GM13976 (cell line): ENCODE data around the gene HDGFL1.

Source experiments
- DNase-seq: peaks from one replicate; pipeline ENCODE4 v3.0.0; 2012; ENCODE audit warnings: low spot score
- CTCF ChIP-seq: IDR thresholded peaks from 2 replicates; pipeline ENCODE4 v1.5.1; 2012; ENCODE audit warnings: borderline replicate concordance, mild to moderate bottlenecking; ENCODE audit not compliant: insufficient read depth; ENCODE audit errors: extremely low read depth, missing control alignments, control extremely low read depth
- in situ Hi-C: fragments of 300-500 bp; cut with MboI; formaldehyde crosslinking; loops from one replicate; pipeline ENCODE4 v1.12.0; 2022; ENCODE audit warnings: low sequenced_read_pairs, mixed read lengths, inconsistent platforms; ENCODE audit not compliant: unreplicated experiment

Gene HDGFL1

GRCh38 chr6:22583230-22583629 lies 13.9 kb downstream of the HDGFL1 start:
- no peak for TF ChIP-seq CTCF
- in situ Hi-C loops = no loop called here
- DNase-seq = no peak

- TF ChIP-seq CTCF = no peak
- DNase-seq = no peak
- in situ Hi-C loops = no loop called here
These were observed 14.6 kb downstream of the HDGFL1 start for GRCh38 chr6:22583927-22584326.

- in situ Hi-C loops = no loop called here
- DNase-seq = no peak
- no peak for TF ChIP-seq CTCF
These were observed 19.8 kb downstream of the HDGFL1 start for GRCh38 chr6:22589118-22589517.

GRCh38 chr6:22590423-22590822 lies 21.1 kb downstream of the HDGFL1 start:
- in situ Hi-C loops = no loop called here
- DNase-seq = no peak
- no peak for TF ChIP-seq CTCF

DNA sequence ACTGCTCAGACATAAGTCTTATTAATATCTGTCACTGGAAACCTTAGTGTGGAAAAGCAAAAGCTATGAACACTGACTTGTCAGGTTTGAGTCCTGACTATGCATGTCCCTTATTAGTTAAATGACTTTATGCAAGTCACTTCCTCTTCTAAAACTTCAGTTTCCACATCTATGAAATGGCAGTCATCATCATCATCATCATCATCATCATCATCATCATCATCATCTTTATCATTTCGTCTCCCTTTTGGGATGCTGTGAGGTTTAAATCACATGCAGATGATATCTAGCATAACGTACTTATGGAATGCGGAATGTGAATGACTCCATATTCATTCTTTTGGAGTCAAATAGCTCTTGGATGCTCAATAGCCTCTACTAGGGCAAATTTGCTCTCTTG lies 24.5 kb downstream of the HDGFL1 start:
- no peak for TF ChIP-seq CTCF
- in situ Hi-C loops = no loop called here
- DNase-seq = no peak

DNA sequence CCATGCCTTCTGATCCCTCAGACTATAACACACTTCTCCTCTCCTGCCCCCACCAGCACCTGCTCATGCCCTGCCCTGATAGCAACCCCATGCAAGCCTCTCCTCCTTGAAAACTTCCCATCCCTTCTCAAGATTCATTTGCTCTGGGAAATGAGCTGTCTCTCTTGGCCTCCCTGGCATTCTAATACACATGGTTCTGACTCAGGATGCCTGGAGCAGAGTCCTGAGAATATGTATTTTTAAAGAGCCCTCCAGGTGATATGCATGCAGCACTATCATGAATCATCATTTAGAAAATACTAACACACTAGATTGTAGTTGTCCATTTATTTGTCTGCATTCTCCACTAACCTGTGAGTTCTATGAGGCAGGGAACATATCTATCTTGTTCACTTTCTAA lies 26.6 kb downstream of the HDGFL1 start:
- TF ChIP-seq CTCF = no peak
- in situ Hi-C loops = no loop called here
- DNase-seq = no peak

DNA sequence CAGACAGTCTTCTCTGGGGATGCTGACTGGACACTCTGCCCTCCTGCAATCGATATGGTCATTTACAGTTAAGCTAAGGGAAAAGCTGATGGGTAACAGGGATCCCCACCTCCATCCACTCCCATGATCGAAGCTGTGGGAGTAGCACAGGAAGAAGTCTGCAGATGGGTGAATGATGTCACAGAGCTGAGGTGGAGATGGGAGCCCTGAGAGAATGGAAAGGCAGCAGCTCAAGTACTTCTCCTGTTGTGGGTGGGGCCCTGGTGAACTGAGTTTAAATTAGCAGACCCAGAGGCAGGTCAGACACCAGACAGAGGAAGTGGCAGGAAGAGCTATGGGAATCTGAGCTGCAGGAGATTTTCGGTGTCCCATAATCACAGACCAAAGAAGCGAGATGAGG lies 29.0 kb downstream of the HDGFL1 start:
- no peak for TF ChIP-seq CTCF
- no peak for DNase-seq

More for the DNA sequence above, 29.0 kb downstream of the HDGFL1 start:
- in situ Hi-C loops = no loop called here
